Pancreas (tissue), 10 donors: Measurements from ENCODE around the gene ADAMTSL1. TPM values are rescaled to one million over a fixed set of nuclear protein-coding genes. Genes with fewer than 3 reads are reported as not detected.

ENCODE experiments used
- ATAC-seq, 4 donors: fragments of 200-7000 bp; cut with Tn5 transposase; one replicate each; pipeline versions ENCODE4 v1.8.0 to v1.9.1; 2020; ENCODE audit warnings: mild to moderate bottlenecking in 4 of 4, moderate library complexity in 4 of 4
- DNase-seq, 6 donors: peaks; one replicate each; pipeline ENCODE4 v3.0.0-alpha.2; 2020
- FAIRE-seq: peaks from 2 replicates; lab custom pipeline; 2012; peaks lifted over from hg19 to GRCh38; lab: Jason Lieb, UNC
- H3K27ac ChIP-seq, 4 donors: fragments of 200-600 bp; sonication (generic); 1 replicate in 3 of 4; 2 replicates in 1 of 4; pipeline versions ENCODE4 v1.5.0 to v1.8.0; 2020
- H3K27me3 ChIP-seq, 4 donors: fragments of 200-600 bp; one replicate each; pipeline ENCODE4 v1.8.0; 2021
- H3K36me3 ChIP-seq, 3 donors: fragments of 200-600 bp; sonication (generic) in 1 of 3; one replicate each; pipeline versions ENCODE4 v1.5.0 to v1.8.0; 2020 to 2021
- H3K4me1 ChIP-seq, 3 donors: fragments of 200-600 bp; one replicate each; pipeline ENCODE4 v1.8.0; 2021
- H3K4me3 ChIP-seq, 4 donors: fragments of 200-600 bp; sonication (generic) in 2 of 4; one replicate each; pipeline versions ENCODE4 v1.5.0 to v1.8.0; 2020 to 2021
- H3K9me3 ChIP-seq, 4 donors: fragments of 200-600 bp; one replicate each; pipeline ENCODE4 v1.8.0; 2021
- CTCF ChIP-seq, 4 donors: fragments of 200-600 bp; sonication (generic) in 3 of 4; IDR thresholded peaks; one replicate each; pipeline versions ENCODE4 v1.5.0 to v1.8.0; 2021; ENCODE audit warnings: antibody characterized with exemption in 4 of 4
- WGBS, 2 donors: extraction: QIAGEN DNeasy Blood & Tissue Kit; methylation state at CpG; one replicate each; pipeline ENCODE4 v1.1.7; 2013; 5-methylcytosine and 5-hydroxymethylcytosine counted together
- intact Hi-C, 3 donors: fragments of 100-400 bp; cut with DNase I; formaldehyde crosslinking; loops; one replicate each; pipeline versions ENCODE4 v1.11.1 to v1.14.2; 2022
- polyA plus RNA-seq, 2 donors: library from polyadenylated mRNA; stranded (reverse); fragments of 200-250 nt; gene quantifications; one replicate each; pipeline ENCODE4 v1.2.3, GENCODE V29; 2013
- total RNA-seq, 6 donors: library from RNA; stranded (reverse); fragmentation: NEBNext Ultra II Directional in 4 of 6; extraction: Animal tissue kit (Norgen Biotek cat#: 25700) in 4 of 6; gene quantifications; one replicate each; pipeline versions ENCODE4 v1.2.1 to v1.2.4, GENCODE V29; 2021 to 2023
- donor health status: healthy with polysubstance abuse.
- donor health status: DM: no; HTN: no; CAD: no; lungs with moderate emphysema.
- donor health status: DM: no; HTN: no; CAD: no.
- donor health status: control.
- donor health status: control.
- donor health status: Bipolar disorder and iron deficiency.
- donor health status: DM: yes; HTN: yes; CAD: no.
- donor health status: DM: no; HTN: no; CAD: no.
- donor health status: DM: no; HTN: no; CAD: no.
- donor health status: DM: yes; HTN: yes; CAD: no.

ADAMTSL1 gene
- total and polyA plus RNA-seq, 8 donors, result 0.24 to 2.1 (median 0.67) TPM

- no peak for TF ChIP-seq CTCF (IDR thresholded peaks at IDR 0.05)
- DNase-seq, result no peak
- Histone ChIP-seq H3K36me3 (no peaks in the 10 kb centered on the region), H3K9me3 (peaks cover 0 to under 1% (median 0%) of the 10 kb centered on the region in 4 donors), H3K4me1 (no peaks in the 10 kb centered on the region), H3K27me3 (no peaks in the 10 kb centered on the region), H3K4me3 (no peak overlapping the region), H3K27ac (no peak overlapping the region)
- FAIRE-seq, result no peak
- intact Hi-C loops, result no loop called here
- no peak for ATAC-seq
These were observed 216.0 kb downstream of the ADAMTSL1 start for GRCh38 chr9:18689921-18690320.

GRCh38 chr9:18692268-18692667, 218.3 kb downstream of the ADAMTSL1 start:
- FAIRE-seq (no peak), ATAC-seq (no peak), DNase-seq (no peak)
- no peak for TF ChIP-seq CTCF (IDR thresholded peaks at IDR 0.05)
- no peaks in the 10 kb centered on the region for H3K27me3 ChIP-seq
- 43 to 44% methylated on average over 5 of the region's 5 CpGs for WGBS, 2 donors
- intact Hi-C loops, result no loop called here
- H3K27ac ChIP-seq, result no peak overlapping the region
- no peaks in the 10 kb centered on the region for H3K4me1 ChIP-seq
- H3K36me3 ChIP-seq, result no peaks in the 10 kb centered on the region
- H3K9me3 ChIP-seq, result peaks cover 0 to 4% (median 0%) of the 10 kb centered on the region in 4 donors
- H3K4me3 ChIP-seq, result no peak overlapping the region

GRCh38 chr9:18692962-18693361, 219.0 kb downstream of the ADAMTSL1 start:
- no peaks in the 10 kb centered on the region for H3K4me1 ChIP-seq
- no peak overlapping the region for H3K27ac ChIP-seq
- intact Hi-C loops, result no loop called here
- no peaks in the 10 kb centered on the region for H3K27me3 ChIP-seq
- TF ChIP-seq CTCF (IDR thresholded peaks at IDR 0.05), result no peak
- peaks cover 0 to 4% (median 0%) of the 10 kb centered on the region in 4 donors for H3K9me3 ChIP-seq
- no peaks in the 10 kb centered on the region for H3K36me3 ChIP-seq
- WGBS, 2 donors, result 71 to 84% methylated on average over 3 of the region's 3 CpGs
- FAIRE-seq, result no peak
- ATAC-seq, result no peak
- H3K4me3 ChIP-seq, result no peak overlapping the region
- DNase-seq, result no peak

GRCh38 chr9:18694959-18695668, 221.2 kb downstream of the ADAMTSL1 start:
- FAIRE-seq (no peak), ATAC-seq (no peak), DNase-seq (no peak)
- no peak for TF ChIP-seq CTCF (IDR thresholded peaks at IDR 0.05)
- no peak overlapping the region for H3K4me3 ChIP-seq
- no peaks in the 10 kb centered on the region for H3K4me1 ChIP-seq
- intact Hi-C loops, result no loop called here
- peaks cover 0 to 4% (median 0%) of the 10 kb centered on the region in 4 donors for H3K9me3 ChIP-seq
- no peaks in the 10 kb centered on the region for H3K27me3 ChIP-seq
- no peak overlapping the region for H3K27ac ChIP-seq
- H3K36me3 ChIP-seq, result no peaks in the 10 kb centered on the region

GRCh38 chr9:18698992-18699391, 225.0 kb downstream of the ADAMTSL1 start:
- H3K36me3 ChIP-seq, result no peaks in the 10 kb centered on the region
- WGBS, 2 donors, result 62 to 63% methylated on average over 2 of the region's 2 CpGs
- no peak overlapping the region for H3K4me3 ChIP-seq
- no peak for DNase-seq
- ATAC-seq, result no peak
- no peaks in the 10 kb centered on the region for H3K27me3 ChIP-seq
- no peak overlapping the region for H3K27ac ChIP-seq
- peaks cover 0 to 4% (median 0%) of the 10 kb centered on the region in 4 donors for H3K9me3 ChIP-seq
- H3K4me1 ChIP-seq, result no peaks in the 10 kb centered on the region
- TF ChIP-seq CTCF (IDR thresholded peaks at IDR 0.05), result no peak
- FAIRE-seq, result no peak
- intact Hi-C loops, result no loop called here
